Measurements from ENCODE around the gene LSP1. TPM values are rescaled to one million over a fixed set of nuclear protein-coding genes. Genes with fewer than 3 reads are reported as not detected.

LSP1 gene
- total and polyA plus RNA-seq, 2 of the 8 experiments (the other 6 are each of a cell fraction or from before 2014, with no cell fraction given) = 0.03 TPM; not detected in 1

DNA sequence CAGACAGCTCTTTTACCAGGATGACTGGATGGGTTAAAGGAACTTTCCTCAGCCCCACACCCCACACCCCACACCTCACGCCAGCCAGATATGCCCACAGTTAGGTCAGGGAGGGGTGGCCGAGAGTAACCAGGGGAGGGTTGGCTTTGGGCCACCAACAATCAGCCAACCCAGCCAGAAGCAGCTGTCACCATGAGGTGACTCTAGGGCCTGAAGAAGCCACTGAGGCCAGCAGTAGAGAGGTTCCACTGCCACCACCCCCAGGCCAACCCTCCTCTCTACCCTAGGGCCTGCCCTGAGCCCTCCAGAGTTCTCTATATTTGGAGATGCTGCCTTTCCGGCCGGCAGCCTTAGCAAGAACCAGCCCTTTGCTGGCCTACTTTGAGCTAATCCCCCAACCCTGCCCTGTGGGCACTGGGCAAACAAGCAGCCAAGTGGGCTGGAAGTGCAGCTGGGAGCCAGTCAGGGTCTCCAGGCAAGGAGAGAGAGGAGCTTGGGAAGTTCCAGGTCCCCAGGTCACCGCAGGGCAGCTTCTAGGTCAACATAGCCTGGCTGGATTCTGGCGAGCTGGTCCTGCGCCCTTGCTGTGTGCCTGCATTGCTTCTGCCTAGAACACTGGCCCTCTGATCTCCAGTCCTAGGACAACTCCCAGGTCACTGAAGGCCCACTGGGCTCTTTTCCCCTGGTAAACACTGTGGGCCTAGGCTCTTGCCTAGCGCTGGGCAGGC, 30.1 kb upstream of the LSP1 start:
- H3K9me3 ChIP-seq (ENCODE audit: insufficient read depth in 2 of 2, low read depth in 1 of 2, low read length in 1 of 2) = peaks cover 0 to 7% of the 10 kb centered on the region in 2 experiments; a peak in 2 of 4 replicates
- H4K20me1 ChIP-seq (replicated peaks in 1 of 2; ENCODE audit: control insufficient read depth in 1 of 2, insufficient read depth in 2 of 2, low read length in 2 of 2) = peaks cover 0 to 8% of the 10 kb centered on the region in 2 experiments
- no peak overlapping the region for H4K91ac ChIP-seq (replicated peaks; ENCODE audit: insufficient read length, low read length)
- no peak overlapping the region for H3K56ac ChIP-seq (replicated peaks; ENCODE audit: insufficient read length, low read depth, low read length)
- TF ChIP-seq RBBP5 (IDR thresholded peaks at IDR 0.05; ENCODE audit: borderline replicate concordance, low read depth, low read length) (no peak), POU5F1 (IDR thresholded peaks at IDR 0.05; ENCODE audit: low read depth, low read length) (no peak), SIN3A (conservative IDR thresholded peaks at IDR 0.05 in 1 of 2, IDR thresholded peaks at IDR 0.05 in 1 of 2; ENCODE audit: low read depth in 1 of 2, low read length in 2 of 2) (no peak), SUZ12 (IDR thresholded peaks at IDR 0.05; ENCODE audit: low read length) (no peak)
- H3K18ac ChIP-seq (ENCODE audit: extremely low read depth, low read length) = no peak overlapping the region
- H3K36me3 ChIP-seq (ENCODE audit: control insufficient read depth in 2 of 4, insufficient read depth in 4 of 4, low read length in 3 of 4) = no peaks in the 10 kb centered on the region
- CTCF ChIA-PET (ENCODE audit: partially characterized antibody) = interaction anchor here (0.7 to 15.8 kb wide), 7 partner anchors 8 to 330 kb away, joined by 3 to 439 read pairs (median 5); partner anchors contain the start of gene SYT8
- no peak overlapping the region for H2AFZ ChIP-seq (ENCODE audit: low read length)
- H3K4me3 ChIP-seq (ENCODE audit: extremely low read depth in 1 of 4, insufficient read depth in 2 of 4, low read depth in 3 of 4, low read length in 4 of 4) = no peak overlapping the region
- H2AK5ac ChIP-seq (ENCODE audit: low read depth, low read length) = no peak overlapping the region
- H3K27ac ChIP-seq (ENCODE audit: low read depth, low read length) = no peak overlapping the region
- POLR2A ChIA-PET (ENCODE audit: partially characterized antibody) = no interaction called here
- no peaks in the 10 kb centered on the region for H3K27me3 ChIP-seq (replicated peaks in 1 of 4; ENCODE audit: control insufficient read depth in 3 of 4, extremely low read depth in 1 of 4, insufficient read depth in 3 of 4, low read length in 3 of 4)
- no peak for FAIRE-seq
- no peak overlapping the region for H2BK20ac ChIP-seq (ENCODE audit: low read length)
- H3K14ac ChIP-seq (ENCODE audit: insufficient read length) = no peak overlapping the region
- H4K8ac ChIP-seq (ENCODE audit: extremely low read depth, insufficient read depth, low read length) = no peak overlapping the region
- no peak for DNase-seq (ENCODE audit: low read depth in 1 of 2, low spot score in 2 of 2)
- no peak overlapping the region for H3K4ac ChIP-seq (replicated peaks; ENCODE audit: insufficient read length, low read depth, low read length)
- H3K23me2 ChIP-seq (ENCODE audit: low read depth, low read length) = peaks cover 8% of the 10 kb centered on the region; the same call in 1 of the 2 replicates
- no peak overlapping the region for H3K9ac ChIP-seq (replicated peaks in 1 of 4; ENCODE audit: extremely low read depth in 1 of 4, low read depth in 3 of 4, low read length in 3 of 4)
- no peaks in the 10 kb centered on the region for H3K79me2 ChIP-seq (ENCODE audit: control insufficient read depth in 1 of 2, insufficient read depth in 2 of 2, low read length in 2 of 2)
- H3K79me1 ChIP-seq (ENCODE audit: low read depth, low read length) = no peaks in the 10 kb centered on the region
- H3K23ac ChIP-seq (ENCODE audit: insufficient read length) = no peak overlapping the region
- H2BK120ac ChIP-seq (replicated peaks; ENCODE audit: low read depth, low read length) = no peak overlapping the region
- H2BK15ac ChIP-seq (ENCODE audit: low read length) = no peak overlapping the region
- peaks cover 0 to 2% (median 0%) of the 10 kb centered on the region in 4 experiments; a peak in 3 of 7 replicates for H3K4me1 ChIP-seq (replicated peaks in 1 of 4; ENCODE audit: control insufficient read depth in 3 of 4, insufficient read depth in 4 of 4, low read length in 3 of 4)
- H4K5ac ChIP-seq (ENCODE audit: insufficient read length, low read depth, low read length) = no peak overlapping the region
- H3K4me2 ChIP-seq (ENCODE audit: insufficient read depth in 1 of 2, low read depth in 2 of 2, low read length in 2 of 2) = no peak overlapping the region
- no peak overlapping the region for H2BK12ac ChIP-seq (ENCODE audit: low read depth, low read length)
- 62% methylated on average over 8 of the region's 8 CpGs; no CpG with 5 or more reads in 1 of the 2 experiments for WGBS, 2 experiments (ENCODE audit: extremely low coverage in 1 of 2, insufficient coverage in 1 of 2, insufficient read length in 1 of 2, insufficient replicate concordance in 2 of 2, low coverage in 1 of 2, low lambda C conversion rate in 2 of 2, missing lambda C conversion rate in 1 of 2)
- no peak overlapping the region for H2BK5ac ChIP-seq (ENCODE audit: low read depth, low read length)

All from H1 (cell line).